ENCODE results near the gene RTRAF. TPM values are rescaled to one million over a fixed set of nuclear protein-coding genes. Genes with fewer than 3 reads are reported as not detected.

RTRAF gene
- total RNA-seq, 1 experiment from 2014 or later, result 190 TPM

- no peak overlapping the region for H2AFZ ChIP-seq (ENCODE audit: low read depth, low read length, poor library complexity, severe bottlenecking)
- ATAC-seq, result no peak
Measured at GRCh38 chr14:51969852-51970540, 19.4 kb upstream of the RTRAF start.

More at GRCh38 chr14:51969852-51970540, 19.4 kb upstream of the RTRAF start:
- H3K4me1 ChIP-seq (ENCODE audit: control insufficient read depth in 1 of 2, insufficient read depth in 2 of 2, low read length in 2 of 2), result no peaks in the 10 kb centered on the region
- no peak overlapping the region for H3K27ac ChIP-seq (ENCODE audit: low read depth, low read length)
- no peak overlapping the region for H3K4me3 ChIP-seq (replicated peaks in 1 of 2; ENCODE audit: low read depth in 1 of 2, low read length in 2 of 2)
- ChIA-PET RAD21 (ENCODE audit: low non-redundant PET in 1 of 2, low total read pairs in 2 of 2, uncharacterized antibody in 2 of 2, unreplicated experiment in 2 of 2) (no interaction called here), POLR2A (no interaction called here), CTCF (interaction anchor here (1.1 to 4.5 kb wide), 3 partner anchors 9 to 13 kb away, joined by 3 to 18 read pairs (median 3); no protein-coding TSS in a partner anchor)
- H4K20me1 ChIP-seq (ENCODE audit: insufficient read depth), result no peaks in the 10 kb centered on the region
- H3K9ac ChIP-seq (ENCODE audit: low read length), result no peak overlapping the region
- H3K79me2 ChIP-seq (ENCODE audit: insufficient read depth, low read length), result no peaks in the 10 kb centered on the region
- H3K36me3 ChIP-seq (ENCODE audit: control insufficient read depth in 1 of 2, insufficient read depth in 2 of 2, low read length in 2 of 2), result no peaks in the 10 kb centered on the region
- BruUV-seq (replicated peaks), result no TSS peak
- no peak overlapping the region for H3K4me2 ChIP-seq (ENCODE audit: low read length)
- H3K9me2 ChIP-seq (ENCODE audit: insufficient read depth), result no peaks in the 10 kb centered on the region
- TF ChIP-seq CEBPB (IDR thresholded peaks at IDR 0.05; ENCODE audit: low read depth) (no peak), MAX (IDR thresholded peaks at IDR 0.05) (no peak), ELF1 (IDR thresholded peaks at IDR 0.05; ENCODE audit: borderline replicate concordance, low read depth) (no peak), JUND (IDR thresholded peaks at IDR 0.05) (no peak), EZH2 (IDR thresholded peaks at IDR 0.05) (no peak), TCF7L2 (IDR thresholded peaks at IDR 0.05; ENCODE audit: borderline replicate concordance, extremely low read depth, insufficient read depth, insufficient read length) (no peak), EGR1 (IDR thresholded peaks at IDR 0.05; ENCODE audit: low read depth) (no peak), POLR2A (IDR thresholded peaks at IDR 0.05; ENCODE audit: borderline replicate concordance, extremely low read depth, insufficient read depth, insufficient read length) (no peak), EZH2phosphoT487 (IDR thresholded peaks at IDR 0.05; ENCODE audit: borderline replicate concordance) (no peak), SP1 (IDR thresholded peaks at IDR 0.05; ENCODE audit: low read depth) (no peak), SIN3A (IDR thresholded peaks at IDR 0.05; ENCODE audit: low read depth) (no peak), SRF (IDR thresholded peaks at IDR 0.05; ENCODE audit: low read depth) (no peak), ATF3 (IDR thresholded peaks at IDR 0.05) (no peak), CBX3 (IDR thresholded peaks at IDR 0.05; ENCODE audit: low read depth) (no peak), CTCF (IDR thresholded peaks at IDR 0.05 in 2 of 3, conservative IDR thresholded peaks at IDR 0.05 in 1 of 3; ENCODE audit: borderline replicate concordance in 1 of 3, insufficient read depth in 1 of 3, low read depth in 2 of 3, low read length in 2 of 3) (no peak), RAD21 (IDR thresholded peaks at IDR 0.05; ENCODE audit: low read depth) (no peak)
- DNase-seq (ENCODE audit: low read depth, low spot score), result no peak
- peaks cover 7% of the 10 kb centered on the region; the same call in 1 of the 2 replicates for H3K27me3 ChIP-seq (ENCODE audit: insufficient read depth, low read length)
- no peaks in the 10 kb centered on the region for H3K9me3 ChIP-seq (ENCODE audit: control insufficient read depth in 1 of 2, insufficient read depth in 1 of 2, low read depth in 1 of 2, low read length in 2 of 2)
- intact Hi-C loops (cut with micrococcal nuclease), result loop anchor here (10.0 kb wide), 1 partner anchor 185 kb away; no protein-coding TSS in a partner anchor

All from HCT116 (cell line).